GM19324 (cell line): ENCODE results near the gene TSEN2.

Experiments used
- ATAC-seq: cut with Tn5 transposase; IDR thresholded peaks from one replicate; pipeline ENCODE4 v1.9.1; 2021; ENCODE audit warnings: mild to moderate bottlenecking, moderate library complexity; ENCODE audit not compliant: unreplicated experiment, low FRiP score

The TSEN2 gene

GRCh38 chr3:12579456-12579855 lies 95.2 kb downstream of the TSEN2 start:
- no peak for ATAC-seq

GRCh38 chr3:12579905-12580304 lies 95.6 kb downstream of the TSEN2 start:
- no peak for ATAC-seq

- no peak for ATAC-seq
Observed at GRCh38 chr3:12582730-12583129, 98.5 kb downstream of the TSEN2 start.
